OCI-LY3 (cell line): ENCODE results near the gene BROX.

Experiments used
- CTCF ChIP-seq: fragments of 200-600, 300-600 bp; sonication (generic); IDR thresholded peaks from 2 replicates; pipeline ENCODE4 v1.5.1; 2014; ENCODE audit warnings: antibody characterized with exemption, low read length, low read depth
- EZH2phosphoT487 ChIP-seq: fragments of 200-600 bp; shearing (Covaris generic); IDR thresholded peaks from 2 replicates; pipeline ENCODE4 v1.6.1; 2018; ENCODE audit warnings: antibody characterized with exemption, mixed run types, low read depth

- no peak for TF ChIP-seq CTCF
- no peak for TF ChIP-seq EZH2phosphoT487
These were observed 27.6 kb downstream of the BROX start for GRCh38 chr1:222739929-222740328.
